GM19328 (cell line): Measurements from ENCODE around the gene ITPK1.
"Not testable (repeated sequence)": the region's sequence is repeated elsewhere in the genome, so short reads cannot be mapped to it uniquely, and the experiment has no call there.

ENCODE experiments used
- ATAC-seq: cut with Tn5 transposase; IDR thresholded peaks from one replicate; pipeline ENCODE4 v1.9.1; 2021; ENCODE audit warnings: mild to moderate bottlenecking, moderate library complexity; ENCODE audit not compliant: unreplicated experiment

Gene ITPK1

DNA sequence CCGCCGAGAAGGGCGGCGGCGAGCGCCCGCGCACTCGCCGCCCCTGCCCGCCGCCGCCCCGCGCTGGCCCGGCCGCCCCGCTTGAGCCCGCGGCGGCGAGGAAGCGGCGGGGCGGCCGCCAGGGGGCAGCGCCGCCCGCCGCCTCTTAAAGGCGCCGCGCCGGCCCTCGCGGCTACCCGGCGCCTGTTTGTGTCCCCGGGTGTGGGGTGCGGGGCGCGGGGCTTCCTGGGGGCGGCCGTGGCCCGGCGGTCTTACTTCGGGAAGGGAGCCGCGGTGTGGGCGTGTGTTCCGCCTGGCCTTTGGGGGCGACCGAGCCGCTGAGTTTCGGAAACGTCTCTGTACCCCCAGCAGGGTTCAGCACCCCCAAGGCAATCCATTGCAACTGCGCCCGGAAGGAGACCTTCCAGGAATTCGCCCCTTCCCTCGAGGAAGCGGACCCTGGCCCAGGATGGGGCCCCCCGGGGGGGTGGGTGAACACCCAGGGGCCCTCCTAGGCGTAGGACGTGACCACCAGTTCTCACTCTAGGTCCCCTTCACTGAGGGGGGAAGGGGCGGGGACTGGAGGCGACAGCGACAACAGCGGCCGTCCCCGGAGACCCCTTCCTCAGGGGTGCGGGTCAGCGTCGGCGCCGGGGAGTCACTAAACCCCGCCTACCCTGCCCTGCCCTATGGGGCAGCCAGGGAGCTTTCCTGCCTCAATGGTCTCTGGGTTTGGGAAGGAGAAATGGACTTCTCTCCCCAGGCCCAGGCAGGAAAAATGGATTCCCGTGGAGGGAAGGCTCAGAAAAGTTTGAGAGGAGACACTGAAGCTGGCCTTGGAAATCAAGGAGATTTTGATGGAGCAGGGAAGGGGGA is at the start of gene ITPK1:
Gene ITPK1 (minus strand): TSS at position 105 of the 855 bp plus-strand sequence. CDS start 762 bp downstream, outside the sequence.
- peak; percentile 60 for ATAC-seq

- no peak for ATAC-seq
Measured at GRCh38 chr14:93163564-93163963, 47.8 kb upstream of the ITPK1 start.

DNA sequence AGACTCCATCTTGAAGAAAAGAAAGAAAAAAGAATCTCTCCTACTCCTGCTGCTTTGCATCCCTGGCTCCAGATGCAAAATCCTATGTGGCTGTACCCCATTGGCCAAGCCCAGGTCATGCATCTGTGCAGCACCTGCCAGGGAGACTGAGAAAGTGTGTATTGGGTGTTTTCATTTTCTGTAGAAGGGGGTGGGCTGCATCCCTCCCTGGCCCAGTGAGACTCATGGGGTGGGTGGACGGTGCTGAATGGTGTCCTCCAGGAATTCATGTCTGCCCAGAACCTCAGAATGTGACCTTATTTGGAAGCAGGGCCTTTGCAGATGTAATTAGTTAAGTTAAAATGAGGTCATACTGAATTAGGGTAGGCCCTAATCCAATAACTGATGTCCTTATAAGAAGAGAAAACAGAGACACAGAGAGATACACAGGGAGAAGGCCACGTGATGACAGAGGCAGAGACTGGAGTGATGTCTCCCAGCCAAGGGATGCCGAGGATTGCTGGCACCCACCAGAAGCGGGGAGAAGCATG is 45.8 kb upstream of the ITPK1 start:
- ATAC-seq, result no peak

GRCh38 chr14:93160353-93160801 is 44.7 kb upstream of the ITPK1 start:
- ATAC-seq, result no peak

DNA sequence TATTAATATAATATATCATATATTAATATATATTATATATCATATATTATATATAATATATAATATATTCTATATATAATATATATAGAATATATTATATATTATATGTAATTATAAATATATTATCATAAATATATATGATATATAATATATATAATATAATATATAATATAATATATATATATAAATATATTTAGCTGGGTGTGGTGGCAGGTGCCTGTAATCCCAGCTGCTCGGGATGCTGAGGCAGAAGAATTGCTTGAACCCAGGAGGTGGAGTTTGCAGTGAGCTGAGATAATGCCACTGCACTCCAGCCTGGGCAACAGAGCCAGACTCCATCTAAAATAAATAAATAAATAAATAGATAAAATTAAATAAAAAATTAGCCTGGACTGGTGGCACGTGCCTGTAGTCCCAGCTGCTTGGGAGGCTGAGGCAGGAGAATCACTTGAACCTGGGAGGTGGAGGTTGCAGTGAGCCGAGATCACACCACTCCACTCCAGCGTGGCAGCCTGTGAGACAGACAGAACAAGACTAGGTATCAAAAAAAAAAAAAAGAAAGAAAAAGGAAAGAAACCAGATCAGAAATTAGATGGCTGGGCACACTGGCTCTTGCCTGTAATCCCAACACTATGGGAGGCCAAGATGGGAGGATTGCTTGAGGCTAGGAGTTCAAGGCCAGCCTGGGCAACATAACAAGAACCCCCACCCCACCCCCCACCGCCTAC is 44.1 kb upstream of the ITPK1 start:
- not testable (repeated sequence) for ATAC-seq

DNA sequence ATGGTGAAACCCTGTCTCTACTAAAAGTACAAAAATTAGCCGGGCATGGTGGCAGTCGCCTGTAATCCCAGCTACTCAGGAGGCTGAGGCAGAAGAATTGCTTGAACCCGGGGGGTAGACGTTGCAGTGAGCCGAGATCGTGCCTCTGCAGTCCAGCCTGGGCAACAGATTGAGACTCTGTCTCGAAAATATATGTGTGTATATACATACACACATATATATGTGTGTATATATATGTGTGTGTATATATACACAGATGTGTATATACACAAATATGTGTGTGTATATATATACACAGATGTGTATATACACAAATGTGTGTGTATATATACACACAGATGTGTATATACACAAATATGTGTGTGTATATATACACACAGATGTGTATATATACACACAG is 42.6 kb upstream of the ITPK1 start:
- ATAC-seq, result not testable (repeated sequence)

- ATAC-seq, result no peak
Measured at GRCh38 chr14:93156693-93157369, 41.1 kb upstream of the ITPK1 start.

GRCh38 chr14:93155667-93156066 is 39.9 kb upstream of the ITPK1 start:
- ATAC-seq, result no peak

- no peak for ATAC-seq
Measured at GRCh38 chr14:93153121-93153520, 37.4 kb upstream of the ITPK1 start.

DNA sequence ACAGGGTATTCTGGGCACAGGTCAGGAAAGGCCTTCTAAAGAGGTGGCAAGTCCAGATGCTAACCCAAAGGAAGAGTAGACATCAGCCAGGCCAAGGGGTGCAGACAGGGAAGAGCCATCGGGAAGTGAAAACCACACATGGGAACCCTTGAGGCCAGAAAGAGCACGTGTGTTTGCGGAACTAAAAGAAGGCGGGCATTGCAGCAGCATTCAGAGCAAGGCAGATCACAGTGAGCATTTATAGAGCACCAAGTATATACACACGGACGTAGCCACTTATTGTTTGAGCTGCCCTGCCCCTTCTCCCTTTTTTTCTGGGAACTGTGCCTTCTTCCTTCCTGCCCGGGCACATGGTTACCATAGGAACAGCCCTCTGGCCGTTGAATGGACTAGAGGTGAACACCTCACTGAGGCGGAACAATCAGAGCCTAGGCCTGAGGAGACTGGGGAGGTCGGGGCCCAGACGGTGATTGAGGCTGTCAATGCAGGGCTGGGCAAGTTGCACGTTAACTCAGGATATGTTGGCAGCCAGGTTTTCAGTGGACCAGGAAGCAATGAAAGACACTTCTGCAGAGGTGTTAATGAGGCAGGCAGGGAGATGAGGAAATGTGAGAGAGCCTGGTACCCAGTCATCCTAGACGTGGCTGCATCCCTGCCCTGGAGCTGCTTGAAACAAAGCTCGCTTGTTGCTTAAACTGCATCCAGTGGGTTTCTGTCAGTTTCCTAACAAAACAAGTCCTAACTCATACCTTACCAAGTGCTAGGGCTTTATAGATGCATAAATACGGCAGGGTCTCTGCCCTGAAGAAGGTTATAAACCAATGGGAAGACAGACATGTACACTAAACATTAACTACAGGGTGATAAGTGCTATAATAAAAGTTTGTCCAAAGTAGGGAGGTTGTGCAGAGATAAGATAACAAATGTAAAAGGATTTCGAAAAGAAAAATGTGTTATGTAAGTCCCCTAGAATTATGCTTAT is 34.8 kb upstream of the ITPK1 start:
- ATAC-seq, result no peak

DNA sequence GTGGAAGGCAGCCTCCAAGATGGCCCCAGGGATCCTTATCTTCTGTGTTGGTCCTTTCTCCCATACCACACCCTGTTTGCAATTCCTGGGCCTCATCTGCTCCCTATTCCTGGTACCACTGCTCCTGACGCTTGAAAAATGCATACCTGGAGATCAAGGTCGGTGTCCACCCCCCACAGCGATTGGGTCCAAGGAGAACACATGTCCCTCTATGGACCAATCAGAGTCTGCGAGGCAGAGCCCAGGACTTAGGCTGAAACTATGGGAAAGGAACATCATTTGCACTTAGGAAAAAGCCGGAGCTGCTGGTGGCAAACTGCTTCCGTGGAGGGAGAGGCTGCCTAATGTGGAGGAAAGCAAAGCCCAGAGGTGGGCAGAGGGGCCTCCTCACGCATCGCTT is 33.3 kb upstream of the ITPK1 start:
- ATAC-seq, result no peak

- no peak for ATAC-seq
Measured at GRCh38 chr14:93146119-93146518, 30.4 kb upstream of the ITPK1 start.

GRCh38 chr14:93142854-93143652 is 27.3 kb upstream of the ITPK1 start:
- ATAC-seq, result no peak

DNA sequence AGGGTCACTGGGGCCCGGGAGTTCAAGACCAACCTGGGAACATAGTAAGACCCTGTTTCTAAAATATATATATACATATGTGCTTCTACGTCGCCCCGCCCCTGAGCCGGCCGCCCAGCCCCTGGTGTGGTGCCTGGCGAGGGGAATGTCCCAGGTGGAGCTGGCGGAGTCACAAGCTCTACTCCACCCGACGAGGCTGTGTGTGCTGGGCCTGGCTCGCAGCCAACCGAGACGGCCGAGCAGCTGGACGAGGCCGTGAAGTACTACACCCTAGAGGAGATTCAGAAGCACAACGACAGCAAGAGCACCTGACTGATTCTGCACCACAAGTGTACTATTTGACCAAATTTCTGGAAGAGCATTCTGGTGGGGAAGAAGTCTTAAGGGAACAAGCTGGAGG is 22.1 kb upstream of the ITPK1 start:
- ATAC-seq, result no peak

GRCh38 chr14:93136508-93136907 is 20.8 kb upstream of the ITPK1 start:
- ATAC-seq, result not testable (repeated sequence)

GRCh38 chr14:93136009-93136408 is 20.3 kb upstream of the ITPK1 start:
- ATAC-seq, result no peak

GRCh38 chr14:93135399-93135798 is 19.7 kb upstream of the ITPK1 start:
- no peak for ATAC-seq

- no peak for ATAC-seq
Measured at GRCh38 chr14:93133464-93133863, 17.7 kb upstream of the ITPK1 start.

- no peak for ATAC-seq
Measured at GRCh38 chr14:93132472-93133065, 16.8 kb upstream of the ITPK1 start.
